ENCODE data around the gene TYW1B. TPM values are rescaled to one million over a fixed set of nuclear protein-coding genes. Genes with fewer than 3 reads are reported as not detected.
"Not testable (repeated sequence)": the region's sequence is repeated elsewhere in the genome, so short reads cannot be mapped to it uniquely, and the experiment has no call there.

The TYW1B gene
- total and polyA plus RNA-seq, 2 experiments from 2014 or later, result 1.7 to 1.9 TPM

- TF ChIP-seq EZH2phosphoT487 (IDR thresholded peaks at IDR 0.05; ENCODE audit: low read depth, severe bottlenecking, unreplicated experiment) (no peak), CTCF (IDR thresholded peaks at IDR 0.05; ENCODE audit: poor library complexity) (no peak), EZH2 (IDR thresholded peaks at IDR 0.05; ENCODE audit: borderline replicate concordance) (no peak)
- DNase-seq (ENCODE audit: low spot score), result no peak
These were observed 153.6 kb downstream of the TYW1B start for GRCh38 chr7:72674394-72674793.

GRCh38 chr7:72670850-72671249, 157.2 kb downstream of the TYW1B start:
- not testable (repeated sequence) for H3K36me3 ChIP-seq (replicated peaks; ENCODE audit: insufficient read depth, low read depth); H3K9me2 ChIP-seq (replicated peaks; ENCODE audit: insufficient read depth); H3K79me2 ChIP-seq; H3K4me2 ChIP-seq; H3K9me3 ChIP-seq (ENCODE audit: low read depth); H4K20me1 ChIP-seq (ENCODE audit: insufficient read depth, poor library complexity, severe bottlenecking); H3K4me1 ChIP-seq (ENCODE audit: insufficient read depth); DNase-seq (ENCODE audit: low spot score); H3K27me3 ChIP-seq; H3K27ac ChIP-seq; H2AFZ ChIP-seq; H3K4me3 ChIP-seq
- 81% methylated on average over 3 of the region's 3 CpGs for WGBS (ENCODE audit: low lambda C conversion rate, missing lambda C conversion rate)

More at GRCh38 chr7:72674394-72674793, 153.6 kb downstream of the TYW1B start:
- 81% methylated on average over 3 of the region's 3 CpGs for WGBS (ENCODE audit: low lambda C conversion rate, missing lambda C conversion rate)
- H3K9me2 ChIP-seq (replicated peaks; ENCODE audit: insufficient read depth), result no peaks in the 10 kb centered on the region
- no peak overlapping the region for H3K27ac ChIP-seq
- no peaks in the 10 kb centered on the region for H3K36me3 ChIP-seq (replicated peaks; ENCODE audit: insufficient read depth, low read depth)
- H3K79me2 ChIP-seq, result no peaks in the 10 kb centered on the region
- no peaks in the 10 kb centered on the region for H3K9me3 ChIP-seq (ENCODE audit: low read depth)
- no peaks in the 10 kb centered on the region for H3K27me3 ChIP-seq
- H3K4me2 ChIP-seq, result no peak overlapping the region
- H4K20me1 ChIP-seq (ENCODE audit: insufficient read depth, poor library complexity, severe bottlenecking), result no peaks in the 10 kb centered on the region
- no peaks in the 10 kb centered on the region for H3K4me1 ChIP-seq (ENCODE audit: insufficient read depth)
- H2AFZ ChIP-seq, result no peak overlapping the region
- H3K4me3 ChIP-seq, result no peak overlapping the region

- not testable (repeated sequence) for H3K9me3 ChIP-seq (ENCODE audit: low read depth); DNase-seq (ENCODE audit: low spot score); H3K36me3 ChIP-seq (replicated peaks; ENCODE audit: insufficient read depth, low read depth); H3K4me2 ChIP-seq; H3K4me1 ChIP-seq (ENCODE audit: insufficient read depth); H3K9me2 ChIP-seq (replicated peaks; ENCODE audit: insufficient read depth); H3K79me2 ChIP-seq; H3K27me3 ChIP-seq; H4K20me1 ChIP-seq (ENCODE audit: insufficient read depth, poor library complexity, severe bottlenecking); H3K4me3 ChIP-seq; H2AFZ ChIP-seq; H3K27ac ChIP-seq
- 64% methylated on average over 7 of the region's 7 CpGs for WGBS (ENCODE audit: low lambda C conversion rate, missing lambda C conversion rate)
These were observed 159.6 kb downstream of the TYW1B start for GRCh38 chr7:72668435-72668834.

- not testable (repeated sequence) for H3K27me3 ChIP-seq; H3K27ac ChIP-seq; H3K4me1 ChIP-seq (ENCODE audit: insufficient read depth); H3K4me2 ChIP-seq; H2AFZ ChIP-seq; H3K9me2 ChIP-seq (replicated peaks; ENCODE audit: insufficient read depth); H3K9me3 ChIP-seq (ENCODE audit: low read depth); DNase-seq (ENCODE audit: low spot score); H3K36me3 ChIP-seq (replicated peaks; ENCODE audit: insufficient read depth, low read depth); H3K79me2 ChIP-seq; H4K20me1 ChIP-seq (ENCODE audit: insufficient read depth, poor library complexity, severe bottlenecking); H3K4me3 ChIP-seq
- 49% methylated on average over 3 of the region's 3 CpGs for WGBS (ENCODE audit: low lambda C conversion rate, missing lambda C conversion rate)
These were observed 161.0 kb downstream of the TYW1B start for GRCh38 chr7:72667049-72667448.

- not testable (repeated sequence) for H2AFZ ChIP-seq; H4K20me1 ChIP-seq (ENCODE audit: insufficient read depth, poor library complexity, severe bottlenecking); H3K9me2 ChIP-seq (replicated peaks; ENCODE audit: insufficient read depth); H3K4me2 ChIP-seq; H3K36me3 ChIP-seq (replicated peaks; ENCODE audit: insufficient read depth, low read depth); H3K79me2 ChIP-seq; H3K27me3 ChIP-seq; H3K4me3 ChIP-seq; H3K27ac ChIP-seq; DNase-seq (ENCODE audit: low spot score); H3K4me1 ChIP-seq (ENCODE audit: insufficient read depth); H3K9me3 ChIP-seq (ENCODE audit: low read depth)
- whole genome bisulfite sequencing (ENCODE audit: low lambda C conversion rate, missing lambda C conversion rate), result 86% methylated on average over 4 of the region's 4 CpGs
These were observed 179.4 kb downstream of the TYW1B start for GRCh38 chr7:72648574-72648973.

GRCh38 chr7:72643708-72644107, 184.3 kb downstream of the TYW1B start:
- not testable (repeated sequence) for H3K36me3 ChIP-seq (replicated peaks; ENCODE audit: insufficient read depth, low read depth); H3K27me3 ChIP-seq; H3K4me3 ChIP-seq; H3K9me2 ChIP-seq (replicated peaks; ENCODE audit: insufficient read depth); H3K79me2 ChIP-seq; H2AFZ ChIP-seq; H4K20me1 ChIP-seq (ENCODE audit: insufficient read depth, poor library complexity, severe bottlenecking); H3K27ac ChIP-seq; H3K9me3 ChIP-seq (ENCODE audit: low read depth); H3K4me1 ChIP-seq (ENCODE audit: insufficient read depth); DNase-seq (ENCODE audit: low spot score); H3K4me2 ChIP-seq
- 90% methylated on average over 1 of the region's 1 CpG for WGBS (ENCODE audit: low lambda C conversion rate, missing lambda C conversion rate)

- not testable (repeated sequence) for H3K4me2 ChIP-seq
- 49% methylated on average over 5 of the region's 5 CpGs for WGBS (ENCODE audit: low lambda C conversion rate, missing lambda C conversion rate)
These were observed 186.3 kb downstream of the TYW1B start for GRCh38 chr7:72641485-72642248.

GRCh38 chr7:72640740-72641139, 187.3 kb downstream of the TYW1B start:
- 85% methylated on average over 2 of the region's 2 CpGs for WGBS (ENCODE audit: low lambda C conversion rate, missing lambda C conversion rate)
- not testable (repeated sequence) for H3K9me3 ChIP-seq (ENCODE audit: low read depth); DNase-seq (ENCODE audit: low spot score); H3K4me1 ChIP-seq (ENCODE audit: insufficient read depth); H2AFZ ChIP-seq; H4K20me1 ChIP-seq (ENCODE audit: insufficient read depth, poor library complexity, severe bottlenecking); H3K79me2 ChIP-seq; H3K36me3 ChIP-seq (replicated peaks; ENCODE audit: insufficient read depth, low read depth); H3K4me3 ChIP-seq; H3K9me2 ChIP-seq (replicated peaks; ENCODE audit: insufficient read depth); H3K27me3 ChIP-seq; H3K4me2 ChIP-seq; H3K27ac ChIP-seq

More at GRCh38 chr7:72641485-72642248, 186.3 kb downstream of the TYW1B start:
- not testable (repeated sequence) for H3K27ac ChIP-seq; H2AFZ ChIP-seq; H3K9me2 ChIP-seq (replicated peaks; ENCODE audit: insufficient read depth); H3K27me3 ChIP-seq; H3K9me3 ChIP-seq (ENCODE audit: low read depth); H3K36me3 ChIP-seq (replicated peaks; ENCODE audit: insufficient read depth, low read depth); DNase-seq (ENCODE audit: low spot score); H3K79me2 ChIP-seq; H3K4me1 ChIP-seq (ENCODE audit: insufficient read depth); H3K4me3 ChIP-seq; H4K20me1 ChIP-seq (ENCODE audit: insufficient read depth, poor library complexity, severe bottlenecking)

All from hepatocyte (in vitro differentiated cells).